Stimulated activated CD8-positive, alpha-beta memory T cell treated with anti-CD3 and anti-CD28 coated beads, Interleukin-15, amount 100 ng/mL, for 4 hours (primary cell): ENCODE results near the gene DHCR24.

ENCODE experiments used
- DNase-seq, 2 donors: peaks; one replicate each; pipeline ENCODE4 v3.0.0-alpha.2; 2020; ENCODE audit warnings: low read depth in 2 of 2

The DHCR24 gene

DNA sequence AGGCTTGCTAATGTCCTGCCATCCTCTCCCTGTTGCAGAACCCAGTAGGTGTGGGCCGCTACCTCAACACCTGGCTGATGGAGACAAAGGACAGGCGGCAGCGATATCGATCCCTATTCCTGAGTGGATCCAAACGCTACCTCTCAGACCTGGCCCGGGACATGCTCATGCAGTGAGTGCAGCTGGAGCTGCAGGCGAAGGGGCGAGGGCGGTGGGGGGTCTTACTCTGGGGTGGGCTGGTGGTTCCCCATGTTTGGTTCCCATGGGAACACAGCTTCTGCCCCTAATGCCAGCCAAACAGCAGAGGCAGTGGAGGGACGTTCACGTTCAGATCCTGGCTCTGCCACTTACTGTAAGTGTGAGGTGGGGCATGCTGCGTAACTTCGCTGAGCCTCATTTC lies 70.0 kb downstream of the DHCR24 start:
- DNase-seq = no peak

DNA sequence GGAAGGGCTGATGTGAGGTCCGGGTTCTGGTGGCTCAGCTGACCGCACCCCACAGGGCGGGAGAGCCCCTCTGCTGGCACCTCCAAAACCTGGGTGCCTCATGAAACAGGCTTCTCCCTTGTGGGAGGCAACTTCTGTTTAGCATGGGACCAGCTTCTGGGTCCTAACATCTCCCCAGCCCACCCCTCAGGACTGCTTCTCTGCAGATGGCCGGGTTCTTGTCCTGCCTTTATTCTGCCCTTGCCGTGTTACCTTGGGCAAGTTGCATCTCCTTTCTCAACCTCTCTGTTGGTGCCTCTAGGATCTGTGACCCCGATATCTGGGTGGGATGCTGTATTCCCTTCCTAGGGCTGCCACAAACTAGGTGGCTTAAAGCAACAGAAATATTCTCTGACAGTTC lies 70.9 kb downstream of the DHCR24 start:
- DNase-seq = no peak

DNA sequence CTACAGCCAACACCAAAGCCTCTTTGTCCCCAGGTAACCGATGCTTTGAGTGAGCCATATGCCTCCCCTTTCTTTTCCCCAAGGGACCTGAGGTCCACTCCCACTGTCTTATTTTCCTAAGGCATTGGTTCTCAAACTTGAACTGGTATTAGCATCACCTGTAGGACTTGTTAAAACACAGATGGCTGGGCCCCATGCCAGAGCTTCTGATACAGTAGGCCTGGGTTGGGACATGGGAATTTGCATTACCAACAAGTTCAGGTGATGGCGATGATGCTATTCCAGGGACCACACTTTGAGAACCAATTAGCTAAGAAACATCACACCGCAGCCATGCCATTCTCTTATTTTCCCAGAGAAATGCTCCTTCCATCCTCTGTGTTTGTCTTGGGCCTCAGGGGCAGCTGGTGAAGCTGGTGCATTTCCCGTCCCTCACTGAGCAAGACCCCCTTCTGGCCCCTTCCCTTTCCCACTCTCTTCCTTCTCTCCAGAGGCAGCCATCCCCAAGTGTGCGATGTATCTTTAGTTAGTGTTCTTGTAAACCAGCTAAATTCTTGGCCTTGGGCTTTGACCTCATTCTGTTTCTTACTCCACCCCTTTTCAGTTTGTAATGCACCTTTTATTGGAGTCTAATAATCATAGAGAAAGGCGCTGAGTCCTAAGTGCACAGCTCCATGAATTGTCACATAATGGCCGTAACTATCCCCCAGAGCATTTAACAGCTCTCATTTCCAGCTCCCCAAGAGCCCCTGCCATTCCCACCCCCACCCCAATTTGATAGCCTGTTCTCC lies 71.7 kb downstream of the DHCR24 start:
- no peak for DNase-seq

DNA sequence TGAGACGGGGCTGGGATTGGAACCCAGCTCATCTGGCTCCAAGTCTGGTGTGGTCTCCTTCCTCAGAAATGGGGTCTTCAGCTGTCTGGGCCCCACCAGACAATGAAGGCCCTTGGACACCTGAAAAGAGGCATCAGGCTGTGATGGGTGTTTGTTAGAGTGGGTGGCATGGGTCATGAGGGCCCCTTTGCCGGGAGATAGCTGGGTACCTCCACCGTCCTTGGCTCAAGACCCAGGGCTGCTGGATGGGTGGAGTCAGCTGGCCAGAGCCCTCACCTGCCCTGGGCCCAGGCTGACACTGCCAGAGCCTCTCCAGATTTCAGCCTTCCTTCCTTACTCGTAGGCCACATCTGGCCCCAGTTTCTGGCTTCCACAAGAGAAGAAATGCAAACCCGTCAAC lies 72.4 kb downstream of the DHCR24 start:
- no peak for DNase-seq

DNA sequence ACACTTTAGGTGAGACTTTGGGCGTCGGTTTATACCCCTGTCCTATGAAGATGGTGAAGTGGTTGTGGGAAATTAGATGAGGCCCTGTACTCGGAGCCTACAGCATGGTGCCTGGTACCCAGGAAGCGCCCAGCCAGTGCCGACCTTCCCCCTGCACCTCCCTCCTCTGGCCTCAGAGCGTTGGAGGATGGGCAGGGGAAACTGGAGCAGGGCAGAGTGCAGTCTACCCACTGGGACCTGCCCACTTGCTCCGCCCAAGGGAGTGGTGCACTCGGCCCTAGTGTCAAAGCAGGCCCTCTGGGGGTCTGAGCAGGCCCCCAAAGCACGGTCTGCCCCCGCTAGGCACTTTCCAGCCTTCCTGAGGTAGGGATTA lies 72.9 kb downstream of the DHCR24 start:
- DNase-seq = no peak

DNA sequence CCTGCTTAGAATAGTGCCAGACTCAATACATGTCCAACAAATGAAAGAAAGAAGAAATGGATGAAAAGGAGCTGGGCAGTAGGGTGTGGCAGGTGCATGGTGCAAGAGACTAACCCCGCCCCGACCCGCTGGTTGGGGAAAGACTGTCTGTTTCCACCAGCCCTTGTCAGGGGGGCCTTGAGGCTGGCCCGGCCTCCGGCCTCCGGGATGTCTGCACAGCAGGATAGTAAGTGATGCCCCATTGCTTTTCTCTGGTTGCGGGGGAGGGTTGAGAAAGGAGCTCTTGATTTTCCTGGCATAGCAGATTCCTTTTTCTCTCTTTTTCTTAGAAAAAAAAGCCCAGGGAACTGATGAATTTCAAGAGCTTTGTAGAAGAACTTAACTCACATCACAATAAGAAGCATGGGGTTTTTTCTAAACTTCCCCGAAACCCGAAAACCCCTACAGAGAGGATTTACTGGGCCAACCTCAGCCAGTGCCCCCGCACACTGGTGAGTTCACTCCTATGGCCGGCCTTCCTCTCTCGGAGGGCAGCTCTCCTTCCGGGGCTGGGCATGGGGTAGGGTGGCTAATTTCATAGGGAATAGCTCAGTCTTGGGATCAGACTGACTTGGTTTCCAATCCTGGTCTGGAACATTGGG lies 73.4 kb downstream of the DHCR24 start:
- DNase-seq = no peak

DNA sequence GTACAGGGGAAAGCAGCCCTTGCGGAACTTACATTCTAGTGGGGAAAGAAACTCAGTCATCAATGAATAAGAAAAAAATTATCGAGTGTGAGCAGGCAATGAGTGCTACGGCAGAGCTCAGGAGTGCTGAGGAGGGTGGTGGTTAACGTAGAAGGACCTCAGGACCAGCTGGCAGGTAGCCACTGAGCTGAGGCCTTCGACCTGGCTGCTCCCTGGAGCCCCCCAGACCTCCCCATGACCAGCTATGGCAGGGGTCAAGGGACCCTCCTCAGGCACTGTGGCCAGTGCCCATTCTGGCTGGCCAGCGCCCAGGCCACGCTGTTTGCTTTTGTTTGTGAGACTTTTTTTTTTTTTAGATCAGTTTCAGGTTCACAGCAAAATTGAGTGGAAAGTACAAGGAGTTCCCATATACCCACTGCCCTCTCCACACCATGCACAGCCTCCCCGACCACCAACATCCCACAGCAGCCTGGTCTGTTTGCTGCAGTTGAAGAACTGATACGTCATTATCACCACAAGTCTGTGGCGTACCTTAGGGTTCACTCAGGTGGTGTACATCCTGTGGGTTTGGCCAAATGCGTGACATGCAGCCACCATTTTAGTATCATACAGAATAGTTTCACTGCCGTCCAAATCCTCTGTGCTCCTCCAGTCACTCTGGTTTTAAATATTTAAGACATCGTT lies 74.1 kb downstream of the DHCR24 start:
- no peak for DNase-seq

DNA sequence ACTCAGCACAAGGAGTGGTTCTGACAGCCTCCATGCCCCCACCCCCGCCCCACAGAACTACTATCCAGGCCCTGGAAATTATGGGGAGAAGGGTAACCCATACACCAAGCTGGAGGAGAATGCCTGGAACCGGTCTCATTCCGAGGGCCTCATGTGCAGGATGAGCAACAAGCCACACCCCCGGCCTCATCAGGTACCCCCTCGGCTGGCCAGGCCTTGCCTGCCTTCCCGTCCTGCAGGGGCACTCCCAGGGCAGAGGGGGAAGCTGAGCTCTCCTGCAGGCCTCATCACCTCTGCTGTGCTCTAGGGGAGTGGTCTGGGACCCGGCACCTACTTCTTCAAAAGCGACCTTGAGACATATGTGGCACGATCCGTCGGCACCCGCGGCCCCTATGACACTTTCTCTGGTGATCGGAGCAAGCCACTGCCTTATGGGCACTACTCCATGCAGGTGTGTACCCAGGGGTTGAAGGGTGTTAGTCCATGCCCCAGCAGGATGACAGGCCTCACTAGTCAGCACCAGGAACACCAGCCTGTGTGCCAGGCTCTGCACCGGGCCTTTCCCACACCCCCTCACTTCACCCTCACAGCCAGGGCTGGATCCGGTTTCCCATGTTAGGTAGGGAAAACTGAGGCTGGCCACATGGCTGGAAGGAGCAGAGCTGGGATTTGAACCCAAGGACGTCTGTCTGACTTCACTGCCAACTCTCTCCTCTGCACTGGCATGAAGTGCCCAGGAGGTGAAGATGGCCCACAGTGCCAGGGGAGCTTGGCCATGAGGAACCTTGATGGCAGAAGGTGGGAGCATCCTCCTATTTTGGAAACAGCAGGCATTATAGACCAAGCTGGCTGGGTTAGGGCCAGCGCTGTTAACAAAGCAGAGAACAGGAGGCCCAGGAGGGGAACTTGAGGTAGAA lies 75.0 kb downstream of the DHCR24 start:
- DNase-seq = no peak

DNA sequence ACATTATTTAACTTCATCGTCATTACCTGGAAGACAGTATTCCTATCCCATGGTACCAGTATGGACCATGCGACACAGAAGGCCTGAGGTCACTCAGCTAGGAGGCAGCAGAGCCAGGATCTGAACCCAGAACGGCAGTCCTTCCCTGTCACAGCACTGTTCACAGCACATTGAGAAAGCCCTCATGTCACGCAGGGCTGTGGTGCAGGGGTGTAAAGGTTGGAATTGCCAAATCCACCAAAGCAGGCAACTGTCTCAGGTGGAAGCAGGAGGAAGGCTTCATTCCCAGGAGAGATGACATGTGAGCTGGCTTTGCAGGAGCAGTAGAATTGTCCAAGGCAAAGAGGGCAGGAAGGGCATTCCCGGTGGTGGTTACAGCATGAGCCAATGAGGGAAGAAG lies 75.9 kb downstream of the DHCR24 start:
- DNase-seq = no peak

DNA sequence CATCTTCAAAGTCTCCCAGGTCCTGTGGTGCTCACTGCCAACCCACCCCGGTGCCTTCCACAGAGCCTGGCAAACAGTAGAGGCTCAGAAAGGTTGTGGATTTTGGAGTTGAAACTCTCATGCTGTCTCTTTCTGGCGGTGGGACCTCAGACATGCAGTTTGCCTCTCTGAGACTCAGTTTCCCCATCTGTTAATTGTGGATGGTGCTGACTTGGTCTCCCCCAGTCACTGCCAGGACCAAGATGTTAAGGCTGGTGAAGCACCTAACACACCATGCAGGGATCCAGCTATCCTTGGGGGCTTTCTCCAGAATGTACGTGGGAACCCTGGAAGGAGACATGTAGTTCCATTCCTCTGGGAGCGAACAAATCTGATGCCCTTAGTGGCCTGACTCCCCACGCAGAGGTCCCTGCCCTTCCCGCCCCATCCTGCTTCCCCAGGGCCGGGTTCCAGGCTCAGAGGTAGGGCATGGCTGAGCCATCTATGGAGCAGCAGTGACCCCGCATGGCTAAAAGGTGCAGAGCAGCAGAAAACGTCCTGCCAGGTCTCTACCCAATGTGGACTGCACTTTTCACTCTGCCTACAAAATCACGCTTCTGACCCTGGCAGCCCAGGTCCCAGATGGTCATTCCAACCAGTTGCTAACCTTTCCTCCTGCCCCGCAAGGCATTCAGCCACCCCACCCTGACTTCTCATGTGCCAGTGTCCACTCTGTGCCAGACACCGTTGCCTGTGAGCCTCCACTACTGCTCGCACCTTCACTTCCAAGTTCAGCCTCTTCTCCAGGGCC lies 76.6 kb downstream of the DHCR24 start:
- peak in 1 of 2 donors; percentile 24 for DNase-seq

DNA sequence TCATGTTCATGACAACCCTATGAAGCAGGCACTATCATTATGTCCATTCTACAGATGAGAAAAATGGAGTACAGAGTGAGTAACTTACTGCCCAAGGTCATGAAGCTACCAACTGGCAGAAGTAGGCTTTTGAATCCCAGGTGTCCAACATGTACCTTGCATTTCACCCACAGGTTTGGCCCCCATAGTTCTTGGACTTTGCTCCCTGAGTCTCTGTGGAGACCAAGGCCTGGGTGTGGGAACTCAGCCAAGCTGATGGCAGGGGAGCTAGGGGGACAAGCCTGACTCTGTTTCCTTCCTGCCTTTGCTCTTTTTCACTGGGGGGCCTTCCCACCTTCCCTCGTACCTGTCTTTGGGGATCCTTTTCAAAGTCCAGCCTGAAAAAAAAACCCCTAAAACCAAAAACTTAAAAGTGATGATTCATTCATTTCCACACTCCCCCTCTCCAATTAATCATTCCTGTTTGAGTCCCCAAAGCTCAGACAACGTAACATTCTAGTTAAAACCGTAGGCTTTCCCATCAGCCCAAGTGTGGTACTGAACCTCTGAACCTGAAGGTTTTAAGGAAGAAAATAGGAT lies 77.4 kb downstream of the DHCR24 start:
- no peak for DNase-seq

DNA sequence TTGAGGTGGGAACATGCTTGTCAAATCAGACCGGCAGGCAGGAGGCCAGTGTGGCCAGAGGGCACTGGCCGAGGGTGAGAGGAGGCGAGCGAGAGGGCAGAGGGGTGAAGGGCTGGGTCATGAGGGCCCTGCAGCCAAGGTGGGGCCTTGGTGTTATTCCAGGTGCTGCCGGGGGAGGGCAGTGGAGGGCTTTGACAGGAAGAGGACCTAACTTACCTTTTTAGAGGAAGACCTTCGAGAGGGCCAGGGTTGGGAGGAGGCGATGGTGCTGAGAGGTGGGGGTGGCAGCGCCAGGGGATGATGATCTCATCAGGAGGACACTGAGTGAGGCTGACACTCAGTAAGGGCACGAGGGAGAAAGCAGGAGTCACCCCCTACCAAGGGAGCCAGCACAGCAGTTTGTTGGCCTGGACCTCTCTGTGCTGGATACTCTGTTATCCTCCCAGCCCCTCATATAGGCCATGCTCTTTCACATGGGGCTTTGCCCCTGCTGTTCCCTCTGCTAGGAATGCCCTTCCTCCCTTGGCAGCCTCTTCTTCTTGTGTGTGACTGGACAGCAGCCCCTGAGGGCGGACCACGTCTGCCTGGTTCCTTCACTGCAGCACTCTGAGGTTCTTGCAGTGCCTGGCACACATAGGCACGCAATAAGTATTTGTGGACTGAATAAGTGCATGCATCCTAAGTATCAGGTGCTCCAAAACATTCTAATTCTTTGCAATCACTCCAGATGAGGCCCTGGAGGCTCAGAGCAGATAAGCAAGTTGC lies 78.4 kb downstream of the DHCR24 start:
- no peak for DNase-seq

DNA sequence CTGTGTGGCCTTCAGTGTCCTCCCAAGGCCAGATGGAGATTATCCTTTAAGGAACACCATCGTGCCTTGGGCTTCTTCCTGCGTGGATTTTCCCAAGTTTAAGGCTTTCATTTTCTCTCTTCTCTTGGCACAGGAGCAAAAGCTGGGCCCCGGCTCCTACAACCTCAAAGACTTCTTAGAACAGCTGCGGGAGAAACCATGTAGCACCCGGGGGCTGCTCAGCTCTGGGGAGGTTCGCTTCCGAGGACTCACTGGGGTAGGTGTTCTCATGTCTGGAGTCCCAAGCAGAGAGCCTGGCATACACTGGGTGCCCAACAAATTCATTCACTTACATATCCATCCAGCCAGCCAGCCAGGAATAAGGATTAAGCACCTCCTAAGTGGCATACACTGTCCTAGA lies 79.2 kb downstream of the DHCR24 start:
- no peak for DNase-seq

DNA sequence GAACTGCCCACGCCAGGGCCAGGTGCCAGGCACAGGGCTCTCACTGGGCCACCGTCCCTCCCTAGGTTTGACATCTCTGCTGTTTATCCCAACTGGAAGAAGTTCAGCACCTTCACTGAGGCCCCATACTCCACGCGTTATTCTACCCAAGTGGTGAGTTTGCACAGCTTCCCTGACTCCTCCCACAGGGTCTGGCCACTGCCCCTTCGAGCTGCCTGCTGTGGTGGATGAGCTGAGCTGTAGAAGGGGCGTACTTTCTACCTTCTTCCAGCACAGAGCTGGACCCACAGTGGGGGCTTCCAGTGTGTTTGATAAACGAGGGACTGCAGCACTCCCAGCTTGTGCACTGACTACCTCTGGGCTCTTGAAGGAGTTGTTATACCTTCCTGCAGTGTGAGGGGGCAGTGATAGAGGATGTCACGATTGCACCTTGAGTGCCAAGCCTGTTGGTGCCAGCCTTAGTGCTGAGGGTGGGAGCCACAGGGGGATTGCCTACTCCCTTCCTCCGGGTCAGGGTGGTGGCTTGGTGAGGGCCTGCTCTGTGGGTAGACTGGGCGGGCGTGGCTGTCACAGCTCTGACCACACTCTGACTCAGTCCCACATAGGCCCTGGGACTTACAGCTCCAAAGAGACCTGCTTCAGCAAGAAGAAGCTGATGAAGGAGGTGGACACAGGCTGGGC lies 79.9 kb downstream of the DHCR24 start:
- DNase-seq = peak in 1 of 2 donors; percentile 31

DNA sequence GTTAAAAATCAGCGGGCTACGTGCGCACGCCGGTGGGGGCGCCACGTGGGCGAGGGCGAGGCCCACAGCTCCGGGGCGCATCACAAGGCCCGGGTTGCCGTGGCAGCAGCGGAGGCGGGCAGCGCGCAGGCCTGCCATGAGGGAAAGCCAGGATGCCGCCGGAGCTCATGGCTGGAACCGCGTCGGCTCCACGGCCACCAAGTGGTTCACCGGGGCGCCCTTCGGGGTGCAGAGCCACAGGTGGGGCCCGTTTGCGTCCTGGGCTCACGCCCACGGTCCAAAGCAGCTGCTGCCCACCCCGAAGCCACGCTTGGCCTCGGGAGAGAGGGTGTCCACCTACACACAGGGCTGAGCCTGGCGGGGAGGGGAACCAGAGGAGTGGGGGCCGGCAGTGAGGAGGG lies 81.0 kb downstream of the DHCR24 start:
- DNase-seq = no peak

DNA sequence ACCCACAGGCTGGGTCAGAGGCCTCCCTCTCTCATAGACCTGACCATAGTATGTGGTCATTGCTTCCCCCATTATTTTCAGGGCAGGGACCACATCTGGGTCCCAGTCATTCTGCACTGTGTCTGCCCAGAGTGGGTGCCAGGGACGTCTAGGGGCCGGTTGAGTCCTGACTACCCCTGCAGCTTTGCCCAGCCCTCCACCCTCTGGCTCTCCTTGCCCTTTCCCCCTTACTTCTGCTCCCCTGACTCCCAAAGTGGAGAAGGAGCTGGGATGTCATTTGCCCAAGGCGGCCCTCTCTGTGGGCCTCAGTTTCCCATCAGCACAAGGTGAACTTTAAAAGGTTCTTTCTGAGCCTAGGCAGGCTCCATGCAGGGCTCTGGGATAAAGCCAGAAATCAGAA lies 81.5 kb downstream of the DHCR24 start:
- no peak for DNase-seq

DNA sequence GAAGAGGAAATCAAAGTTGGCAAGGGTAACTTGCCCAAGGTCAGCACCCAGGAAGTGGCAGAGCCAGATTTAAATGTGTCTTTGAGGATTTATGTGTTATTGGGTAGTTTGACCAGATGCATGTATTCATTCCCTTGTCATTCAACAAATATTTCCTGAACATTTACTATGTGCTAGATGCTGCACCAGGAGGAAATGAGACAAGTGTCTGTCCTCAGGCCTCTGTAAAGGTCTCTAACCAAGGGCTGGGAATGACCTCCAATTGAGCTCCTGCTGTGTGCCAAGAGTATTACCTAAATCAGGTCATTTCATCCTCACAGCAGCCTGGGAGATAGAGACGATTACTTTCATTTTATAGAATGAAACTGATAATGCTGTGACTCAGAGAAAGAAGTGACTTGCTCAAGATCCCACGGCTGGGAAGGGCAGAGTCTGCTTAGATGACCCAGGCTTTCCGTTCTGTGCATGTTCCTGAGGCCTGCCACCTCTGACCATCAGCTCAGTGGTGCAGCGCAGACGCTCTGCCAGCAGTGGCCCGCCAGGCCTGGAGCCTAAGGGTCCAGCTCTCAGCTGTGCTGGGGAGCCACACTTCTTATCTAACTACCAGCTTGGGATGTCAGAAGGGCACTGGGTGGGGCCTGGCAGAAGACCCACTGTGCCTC lies 82.4 kb downstream of the DHCR24 start:
- DNase-seq = no peak

DNA sequence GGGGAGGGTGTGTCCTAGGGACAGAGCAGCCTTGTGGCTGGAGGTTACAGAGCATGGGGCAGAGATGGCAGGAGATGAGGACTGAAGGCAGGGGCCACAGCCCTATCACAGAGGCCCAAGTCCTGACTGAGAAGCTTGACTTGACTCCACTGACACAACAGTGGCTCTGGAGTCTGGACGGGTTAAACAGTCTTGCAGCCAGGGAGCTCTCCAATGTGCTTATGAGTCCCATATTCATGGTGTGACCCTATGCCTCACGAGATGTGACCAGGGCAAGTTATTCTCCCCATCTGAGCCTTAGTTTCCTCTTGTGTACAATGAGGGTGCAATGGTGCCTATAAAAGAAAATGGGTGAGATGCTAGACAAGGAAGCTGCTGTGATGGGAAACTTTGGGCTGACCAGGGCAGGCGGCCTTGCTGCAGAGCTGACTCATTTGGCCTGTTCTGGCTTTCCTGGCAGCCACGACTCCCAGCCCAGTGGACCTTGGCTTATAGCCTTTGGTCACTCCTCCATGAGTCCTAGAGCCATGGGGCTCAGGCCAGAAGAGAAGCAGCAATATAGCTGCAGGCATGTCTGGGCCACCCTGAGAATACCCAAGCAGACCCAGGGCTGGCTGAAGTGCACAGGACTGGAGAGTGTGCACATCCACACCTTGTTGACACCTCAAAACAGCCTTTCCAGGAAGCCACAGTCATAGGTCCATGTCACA lies 83.1 kb downstream of the DHCR24 start:
- DNase-seq = no peak
